Mesenteric fat pad (tissue), 1 donor: ENCODE data around the gene ERVH48-1. TPM values are rescaled to one million over a fixed set of nuclear protein-coding genes. Genes with fewer than 3 reads are reported as not detected.
A peak's percentile ranks its signal among the peaks of the same experiment; 100 is the strongest.
"Not testable (repeated sequence)": the region's sequence is repeated elsewhere in the genome, so short reads cannot be mapped to it uniquely, and the experiment has no call there.

Experiments used
- DNase-seq: peaks from one replicate; pipeline ENCODE4 v3.0.0-alpha.2; 2020; ENCODE audit warnings: low spot score
- long read RNA-seq: library from polyadenylated mRNA; unstranded; transcript quantifications from one replicate; pipeline ENCODE4 v2.0.0, GENCODE V29; 2020
- total RNA-seq: library from RNA; stranded (reverse); fragmentation: NEBNext Ultra II Directional; extraction: Animal tissue kit (Norgen Biotek cat#: 25700); gene quantifications from one replicate; pipeline ENCODE4 v1.2.1, GENCODE V29; 2021
- donor health status: DM: yes; HTN: yes; CAD: no.

ERVH48-1 gene
- total RNA-seq: not detected
- long read RNA-seq, partial matches to known transcripts: 0 of 1 reads
- long read RNA-seq, other reads (novel, unspliced or antisense): 1 of 1 reads

DNA sequence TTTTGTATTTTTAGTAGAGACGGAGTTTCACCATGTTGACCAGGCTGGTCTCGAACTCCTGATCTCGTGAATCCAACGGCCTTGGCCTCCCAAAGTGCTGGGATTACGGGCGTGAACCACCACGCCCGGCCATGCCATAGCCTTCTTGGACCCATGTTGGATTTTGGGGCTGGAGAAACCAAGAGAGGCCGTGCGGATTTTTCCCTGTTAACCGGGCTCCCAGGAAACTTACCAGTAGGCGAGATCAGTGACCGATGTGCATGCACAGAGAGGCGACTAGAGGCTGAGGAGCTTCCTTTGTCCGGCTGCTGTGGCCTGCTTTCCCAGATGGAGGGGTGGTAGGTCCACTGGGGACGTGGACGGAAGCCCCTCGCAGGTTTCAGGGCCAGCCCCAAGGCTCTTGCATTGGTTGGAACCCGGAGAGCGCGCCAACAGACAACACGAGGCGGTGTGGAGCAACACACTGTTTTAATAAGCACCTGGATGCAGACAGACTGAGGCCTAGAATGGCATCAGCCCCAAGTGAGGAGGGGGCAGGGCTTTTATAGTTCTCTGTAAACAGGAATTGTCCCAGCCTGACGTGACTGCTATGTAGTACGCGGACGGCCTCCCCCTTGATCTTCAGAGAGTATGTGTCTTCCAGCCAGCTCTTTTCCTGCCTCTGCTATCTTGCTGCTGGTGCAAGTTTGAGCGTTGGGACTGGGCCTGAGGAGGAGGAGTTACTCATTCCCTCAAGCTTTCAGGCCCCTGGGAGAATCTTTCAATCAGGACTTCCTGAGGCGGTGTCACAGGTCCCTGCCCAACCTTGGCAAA, at the start of gene ERVH48-1:
Gene ERVH48-1, minus strand, starts transcription at position 517 of the 813 bp plus-strand sequence. CDS start 6,624 bp downstream, outside the sequence.
- DNase-seq: no peak

GRCh38 chr21:42973991-42974831, 48.8 kb upstream of the ERVH48-1 start, which contains the start of gene PKNOX1:
Gene PKNOX1 (plus strand): TSS chr21:42974562. CDS start chr21:43004382, 29,820 bp downstream.
- DNase-seq: peak; percentile 100

GRCh38 chr21:42973309-42973990, 48.0 kb upstream of the ERVH48-1 start:
- peak; percentile 30 for DNase-seq

DNA sequence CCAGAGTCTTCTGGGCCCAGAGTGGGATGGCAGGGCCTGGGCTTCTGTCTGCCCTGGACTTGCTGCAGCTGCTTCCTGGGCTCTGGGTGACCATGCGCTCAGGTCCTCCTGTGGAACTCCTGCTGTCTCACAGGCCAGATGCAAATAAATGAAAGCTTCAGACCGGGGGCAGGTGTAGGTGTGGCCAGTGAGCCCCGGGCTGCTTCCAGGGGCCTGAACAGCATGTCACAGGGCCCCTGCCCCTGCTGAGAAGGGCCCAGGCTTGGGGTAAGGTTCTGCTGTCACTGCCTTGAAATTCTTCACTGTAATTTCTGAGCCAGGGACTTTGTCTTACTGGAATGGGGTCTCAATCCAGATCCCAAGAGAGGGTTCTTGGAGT, 46.5 kb upstream of the ERVH48-1 start:
- DNase-seq: peak; percentile 81

GRCh38 chr21:42970946-42971653, 45.7 kb upstream of the ERVH48-1 start:
- no peak for DNase-seq

GRCh38 chr21:42969193-42969600, 43.8 kb upstream of the ERVH48-1 start:
- no peak for DNase-seq

- DNase-seq: peak; percentile 69
Observed at GRCh38 chr21:42967616-42968015, 42.2 kb upstream of the ERVH48-1 start.

DNA sequence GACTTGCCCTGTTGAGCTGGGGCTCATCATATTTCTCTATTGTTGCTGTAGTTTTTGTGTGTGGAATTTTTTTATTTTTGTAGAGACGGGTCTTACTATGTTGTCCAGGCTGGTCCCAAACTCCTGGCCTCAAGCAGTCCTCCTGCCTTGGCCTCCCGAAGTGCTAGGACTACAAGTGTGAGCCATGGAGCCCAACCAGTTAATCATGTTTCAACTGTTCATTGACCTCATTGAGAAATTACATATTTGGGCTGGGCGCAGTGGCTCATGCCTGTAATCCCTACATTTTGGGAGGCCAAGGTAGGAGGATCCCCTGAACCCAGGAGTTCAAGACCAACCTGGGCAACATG, 39.8 kb upstream of the ERVH48-1 start:
- DNase-seq: no peak

DNA sequence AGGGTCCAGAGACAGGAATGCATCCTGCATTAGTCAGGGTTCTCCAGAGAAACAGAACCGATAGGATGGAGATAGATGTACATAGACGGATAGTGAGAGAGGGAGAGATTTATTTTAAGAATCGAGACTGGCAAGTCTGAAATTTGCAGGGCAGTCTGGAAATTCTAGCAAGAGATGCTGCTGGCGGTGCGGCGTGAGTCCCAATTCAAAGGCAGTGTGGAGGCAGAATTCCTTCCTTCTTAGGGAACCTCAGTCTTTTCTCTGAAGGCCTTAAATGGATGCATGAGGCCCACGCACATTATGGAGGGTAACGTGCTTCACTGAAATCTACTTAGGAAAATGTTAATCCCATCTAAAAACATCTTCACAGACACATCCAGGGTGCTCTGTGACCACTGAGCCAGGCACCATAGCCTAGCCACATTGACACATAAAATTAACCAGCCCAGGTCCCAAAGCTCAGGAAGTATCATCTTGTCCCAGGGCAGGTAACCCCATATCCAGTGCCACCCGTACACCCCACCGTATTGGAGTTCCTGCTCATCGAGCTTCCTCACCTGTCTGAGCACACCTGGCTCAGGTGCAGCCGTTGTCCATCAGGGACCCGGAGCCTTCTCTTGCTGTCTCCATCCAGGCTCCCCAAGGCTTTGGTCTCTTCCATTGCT, 39.2 kb upstream of the ERVH48-1 start:
- no peak for DNase-seq

GRCh38 chr21:42964086-42964485, 38.7 kb upstream of the ERVH48-1 start:
- peak; percentile 71 for DNase-seq

GRCh38 chr21:42962380-42963007, 37.1 kb upstream of the ERVH48-1 start:
- DNase-seq: no peak

- DNase-seq: no peak
Observed at GRCh38 chr21:42959728-42960127, 34.3 kb upstream of the ERVH48-1 start.

GRCh38 chr21:42958122-42958521, 32.7 kb upstream of the ERVH48-1 start:
- not testable (repeated sequence) for DNase-seq

DNA sequence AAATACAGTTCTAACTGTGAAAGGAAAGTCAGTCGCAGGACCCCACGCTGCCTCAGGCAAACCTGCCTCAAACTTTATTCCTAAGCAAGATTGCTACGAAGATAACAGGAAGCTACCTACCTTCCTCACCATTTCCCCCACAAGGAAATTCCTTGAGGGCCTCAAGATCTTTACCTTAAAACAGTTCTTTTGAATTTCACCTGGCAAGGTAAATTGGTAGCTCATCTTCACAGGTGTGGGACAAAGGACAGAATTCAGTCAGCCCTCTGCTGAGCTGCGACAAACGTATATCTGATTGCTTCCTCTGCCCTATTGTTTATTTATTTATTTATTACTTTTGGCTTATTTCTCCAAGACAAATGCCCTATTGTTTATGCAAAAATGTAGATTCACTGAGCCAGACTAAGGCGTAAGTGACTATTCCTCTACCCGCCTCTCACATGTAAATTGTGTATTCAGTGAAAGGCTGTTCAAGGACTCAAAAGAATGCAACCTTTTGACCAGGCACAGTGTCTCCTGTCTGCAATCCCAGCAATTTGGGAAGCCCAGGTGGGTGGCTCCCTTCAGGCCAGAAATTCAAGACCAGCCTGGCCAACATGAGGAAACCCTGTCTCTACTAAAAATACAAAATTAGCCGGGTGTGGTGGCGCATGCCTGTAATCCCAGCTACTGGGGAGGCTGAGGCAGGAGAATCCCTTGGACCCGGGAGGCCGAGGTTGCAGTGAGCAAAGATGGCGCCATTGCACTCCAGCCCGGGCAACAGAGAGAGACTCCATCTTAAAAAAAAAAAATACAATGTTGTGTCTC, 31.6 kb upstream of the ERVH48-1 start:
- DNase-seq: no peak

DNA sequence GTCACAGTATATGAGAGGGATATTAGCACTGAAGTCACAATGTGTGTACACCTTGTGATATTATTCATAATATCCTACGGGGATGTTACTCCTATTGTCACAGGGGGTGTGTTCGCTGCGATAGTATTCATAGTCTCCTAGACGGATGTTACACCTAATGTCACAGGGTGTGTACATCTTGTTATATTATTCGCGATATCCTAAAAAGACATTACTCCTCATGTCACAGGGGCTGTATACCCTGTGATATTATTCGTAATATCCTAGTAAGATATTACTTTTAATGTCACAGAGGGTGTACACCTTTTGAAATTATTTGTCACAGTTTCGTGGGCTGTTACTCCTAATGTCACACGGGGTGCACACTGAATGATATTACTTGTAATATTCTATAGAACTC, 25.8 kb upstream of the ERVH48-1 start:
- DNase-seq: not testable (repeated sequence)

DNA sequence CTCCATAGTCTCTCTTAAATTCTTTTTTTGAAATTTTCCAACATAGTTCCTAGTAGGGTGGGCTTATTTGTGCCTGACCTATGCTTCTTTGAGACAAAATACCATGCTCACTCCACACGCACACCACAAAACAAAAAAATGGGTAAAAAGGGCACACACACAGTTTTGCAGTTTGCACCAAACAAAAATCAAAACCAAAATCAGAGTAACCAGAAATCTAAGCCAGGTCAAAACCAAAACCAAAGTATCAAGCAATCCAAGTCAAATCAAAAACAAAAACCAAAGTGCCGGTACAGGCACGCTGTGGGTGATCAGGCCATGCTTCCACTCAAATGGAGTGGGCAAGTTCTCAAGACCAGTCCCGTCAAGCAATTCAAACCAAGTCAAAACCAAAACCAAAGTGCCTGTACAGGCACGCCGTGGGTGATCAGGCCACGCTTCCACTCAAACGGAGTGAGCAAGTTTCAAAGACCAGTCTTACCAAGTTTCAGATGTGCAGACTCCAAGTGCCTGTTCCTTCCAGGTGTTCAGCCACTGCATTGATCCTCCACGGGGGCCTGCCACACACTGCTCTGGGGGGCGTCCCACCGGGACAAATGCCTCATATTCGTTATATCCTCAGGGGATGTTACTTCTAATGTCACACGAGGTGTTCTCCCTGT, 23.8 kb upstream of the ERVH48-1 start:
- DNase-seq: peak; percentile 68

- DNase-seq: peak; percentile 11
Observed at GRCh38 chr21:42942244-42942643, 16.8 kb upstream of the ERVH48-1 start.

DNA sequence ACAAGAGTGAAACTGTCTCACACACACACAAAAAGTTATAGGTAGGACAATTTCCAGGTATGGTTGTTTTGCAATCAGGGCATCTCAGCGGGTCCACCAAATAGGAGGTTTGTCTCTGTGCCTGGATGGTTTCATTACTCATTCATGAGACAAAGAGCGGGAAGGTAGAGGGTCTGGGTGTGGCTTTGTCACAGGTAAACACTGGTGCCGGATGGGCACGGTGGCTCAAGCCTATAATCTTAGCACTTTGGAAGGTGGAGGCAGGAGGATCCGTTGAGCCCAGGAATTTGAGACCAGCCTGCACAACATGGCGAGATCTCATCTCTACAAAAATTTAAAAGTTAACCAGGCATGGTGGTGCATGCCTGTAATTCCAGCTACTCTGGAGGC, 16.3 kb upstream of the ERVH48-1 start:
- peak; percentile 37 for DNase-seq
